Activated CD8-positive, alpha-beta memory T cell treated with anti-CD3 and anti-CD28 coated beads for 1 hour (primary cell): ENCODE measurements around the gene RDM1.

Experiments
- DNase-seq, 2 donors: peaks; one replicate each; pipeline ENCODE4 v3.0.0-alpha.2; 2020; ENCODE audit warnings: low read depth in 1 of 2; ENCODE audit errors: extremely low read depth in 1 of 2

Gene RDM1

DNA sequence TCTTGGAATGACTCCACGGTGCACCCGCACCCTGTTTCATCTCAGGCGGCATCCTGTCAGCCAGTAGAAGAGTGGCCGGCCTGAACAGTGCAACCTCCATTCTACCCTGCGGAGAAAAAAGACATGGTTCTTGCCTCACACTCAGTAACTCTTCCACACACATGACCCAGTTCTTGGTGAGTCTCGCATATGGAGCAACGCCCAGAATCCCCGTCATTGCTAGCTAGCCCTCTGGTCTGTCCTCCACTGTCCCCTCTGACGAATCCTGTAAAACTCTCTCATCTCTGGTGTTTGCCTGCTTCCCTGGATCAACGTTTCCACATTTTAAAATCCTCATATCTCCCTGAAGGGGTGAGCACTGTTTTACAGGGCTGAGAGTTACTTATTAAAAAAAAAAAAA, 4.2 kb upstream of the RDM1 start:
- DNase-seq, result no peak

DNA sequence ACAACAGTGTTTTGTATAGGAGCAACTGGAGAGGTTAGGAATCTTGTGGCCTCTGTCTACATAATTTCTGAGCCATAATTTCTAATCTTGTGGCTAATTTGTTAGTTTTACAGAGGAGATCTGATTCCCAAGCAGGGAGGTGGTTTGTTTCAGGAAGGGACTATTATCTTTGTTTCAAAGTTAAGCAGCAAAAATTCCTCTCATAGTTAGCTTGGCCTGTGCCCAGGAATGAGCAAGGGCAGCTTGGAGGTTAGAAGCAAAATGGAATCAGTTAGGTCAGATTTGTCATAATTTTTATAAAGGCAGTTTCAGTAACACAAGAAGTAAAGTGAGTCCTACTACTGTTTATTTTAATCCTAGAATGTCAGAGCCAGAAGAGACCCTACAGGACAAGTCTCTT, 2.0 kb upstream of the RDM1 start:
- no peak for DNase-seq

DNA sequence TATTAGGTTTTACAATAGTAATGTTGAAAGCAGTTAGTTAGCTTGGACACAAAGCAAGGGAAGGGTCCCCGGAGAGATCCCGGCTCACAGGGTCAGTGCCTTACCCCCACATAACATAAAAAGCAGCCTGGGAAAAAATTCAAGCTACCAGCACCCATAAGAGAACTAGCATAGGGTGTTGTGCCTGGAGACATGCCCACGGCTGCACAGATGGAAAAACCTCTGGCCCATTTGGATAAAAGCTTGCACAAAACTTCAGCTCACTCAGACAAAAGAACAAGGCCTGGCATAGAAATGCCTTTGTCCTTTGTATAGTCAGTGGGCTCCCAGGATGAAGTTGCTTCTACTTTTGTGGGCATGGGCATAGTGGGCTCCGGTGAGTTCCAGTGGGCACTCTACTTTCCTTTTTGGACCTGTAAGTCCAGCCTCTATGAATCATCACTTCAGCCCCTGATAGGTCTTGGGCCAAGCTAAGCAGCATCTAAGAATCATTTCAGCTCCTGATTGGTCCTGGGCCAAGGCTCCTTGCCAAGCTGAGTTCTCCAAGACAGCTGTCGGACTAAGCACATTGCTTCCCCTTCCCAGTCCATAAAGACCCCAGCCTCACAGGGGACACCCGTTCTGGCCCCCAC, 1.3 kb upstream of the RDM1 start:
- DNase-seq, result no peak

DNA sequence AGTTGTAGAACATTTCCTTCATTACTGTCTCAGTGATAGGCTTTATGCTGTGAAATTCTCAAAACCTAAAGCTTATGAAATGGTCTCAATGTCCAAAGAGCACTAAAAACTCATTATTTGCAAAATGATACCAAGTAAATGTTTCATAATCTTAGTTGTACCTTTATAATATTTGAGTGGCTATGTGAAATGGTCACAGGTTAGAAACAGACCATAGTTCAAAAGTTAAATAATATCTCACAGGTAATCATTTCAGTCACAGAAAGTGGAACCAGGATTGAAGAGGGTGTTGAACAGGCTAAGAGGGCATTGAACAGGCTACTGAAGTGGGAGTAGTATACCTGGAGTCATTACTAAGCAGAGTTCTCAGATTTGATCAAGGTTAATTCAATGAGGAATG, 2.9 kb downstream of the RDM1 start:
- DNase-seq, result no peak

DNA sequence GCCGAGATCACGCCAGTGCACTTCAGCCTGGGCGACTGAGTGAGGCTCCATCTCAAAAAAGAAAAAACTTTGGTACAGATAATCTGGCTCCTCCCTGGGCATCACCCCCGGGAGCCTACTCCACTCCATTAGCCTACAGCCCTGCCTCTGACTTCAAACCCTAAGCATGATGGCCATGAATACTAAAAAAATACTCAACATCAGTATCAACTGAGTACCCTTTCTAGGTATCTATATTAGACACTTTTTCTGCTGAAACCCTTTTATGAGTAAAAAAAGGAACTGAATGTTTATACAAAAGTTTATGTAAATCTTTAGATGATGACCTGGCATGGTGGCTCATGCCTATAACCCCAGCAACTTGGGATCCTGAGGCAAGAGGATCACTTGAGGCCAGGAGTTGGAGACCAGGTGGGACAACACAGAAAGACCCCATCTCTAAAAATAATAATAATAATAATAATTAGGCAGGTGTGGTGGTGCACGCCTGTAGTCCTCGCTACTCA, 6.9 kb downstream of the RDM1 start:
- no peak for DNase-seq

DNA sequence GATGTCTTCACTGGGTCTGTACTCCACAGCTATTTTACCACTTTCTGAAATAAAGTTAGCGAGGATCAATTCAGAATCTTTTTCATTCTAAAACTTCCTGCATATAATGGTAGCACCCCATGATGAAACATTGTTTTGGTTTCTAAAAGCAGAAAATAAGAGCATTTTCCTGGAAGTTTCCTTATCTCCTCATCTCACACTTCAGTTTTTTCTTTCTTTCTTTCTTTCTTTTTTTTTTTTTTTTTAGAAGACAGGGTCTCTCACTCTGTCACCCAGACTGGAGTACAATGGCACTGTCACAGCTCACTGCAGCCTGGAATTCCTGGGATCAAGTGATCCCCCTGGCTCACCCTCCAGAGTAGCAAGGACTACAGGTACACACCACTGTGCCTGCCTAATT, 10.3 kb downstream of the RDM1 start:
- DNase-seq, result no peak

DNA sequence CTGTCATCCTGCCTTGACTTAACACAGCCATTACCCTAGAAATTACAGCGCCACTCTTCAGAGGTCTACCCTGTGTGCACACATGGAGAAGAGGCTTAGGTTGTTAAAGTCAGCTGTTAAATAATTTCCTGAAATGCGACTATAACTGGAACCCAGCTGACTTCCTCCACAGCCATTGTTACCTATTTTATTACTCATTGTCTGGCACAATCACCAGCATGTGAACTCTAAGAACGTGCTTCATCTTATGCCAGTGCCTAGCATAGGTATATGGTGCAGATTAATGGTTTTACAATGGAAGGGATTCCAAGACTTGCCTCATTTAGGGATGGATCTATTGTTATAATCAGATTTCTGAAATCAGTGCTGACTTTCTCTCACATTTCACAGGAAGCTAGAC, 11.9 kb downstream of the RDM1 start:
- no peak for DNase-seq

DNA sequence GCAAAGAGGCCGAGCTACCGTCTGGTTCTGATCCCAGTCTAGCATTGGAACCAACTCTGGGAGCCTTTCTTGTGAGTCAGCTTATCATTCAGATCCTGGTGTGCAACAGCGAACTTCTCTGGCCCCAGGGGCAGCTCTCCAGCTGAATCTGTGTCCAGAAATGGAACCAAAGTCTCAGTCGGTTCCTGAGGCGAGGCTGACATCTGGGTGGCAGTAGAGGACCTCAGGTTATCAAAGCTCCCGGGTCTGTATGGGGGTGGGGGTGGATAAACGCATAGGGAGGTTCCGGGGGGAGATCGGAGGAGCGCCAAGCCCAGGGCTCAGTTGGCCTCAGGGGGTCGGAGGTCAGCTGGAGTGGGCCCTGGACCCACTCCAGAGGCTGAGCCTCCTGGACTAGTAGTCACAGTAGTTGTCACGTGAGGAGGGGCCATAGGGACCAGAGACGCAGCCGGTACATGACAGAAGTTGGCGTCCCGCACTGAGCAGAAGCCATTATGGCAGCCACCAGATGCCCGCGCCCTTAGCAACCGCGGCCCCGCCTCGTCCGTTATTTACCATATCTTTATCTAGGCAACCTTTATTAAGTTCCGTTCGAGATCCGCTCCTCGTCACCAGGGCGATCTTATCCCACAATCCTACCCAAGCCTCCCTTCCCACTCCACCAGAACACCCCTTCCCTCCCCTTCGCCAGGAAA, 12.9 kb downstream of the RDM1 start:
- no peak for DNase-seq

DNA sequence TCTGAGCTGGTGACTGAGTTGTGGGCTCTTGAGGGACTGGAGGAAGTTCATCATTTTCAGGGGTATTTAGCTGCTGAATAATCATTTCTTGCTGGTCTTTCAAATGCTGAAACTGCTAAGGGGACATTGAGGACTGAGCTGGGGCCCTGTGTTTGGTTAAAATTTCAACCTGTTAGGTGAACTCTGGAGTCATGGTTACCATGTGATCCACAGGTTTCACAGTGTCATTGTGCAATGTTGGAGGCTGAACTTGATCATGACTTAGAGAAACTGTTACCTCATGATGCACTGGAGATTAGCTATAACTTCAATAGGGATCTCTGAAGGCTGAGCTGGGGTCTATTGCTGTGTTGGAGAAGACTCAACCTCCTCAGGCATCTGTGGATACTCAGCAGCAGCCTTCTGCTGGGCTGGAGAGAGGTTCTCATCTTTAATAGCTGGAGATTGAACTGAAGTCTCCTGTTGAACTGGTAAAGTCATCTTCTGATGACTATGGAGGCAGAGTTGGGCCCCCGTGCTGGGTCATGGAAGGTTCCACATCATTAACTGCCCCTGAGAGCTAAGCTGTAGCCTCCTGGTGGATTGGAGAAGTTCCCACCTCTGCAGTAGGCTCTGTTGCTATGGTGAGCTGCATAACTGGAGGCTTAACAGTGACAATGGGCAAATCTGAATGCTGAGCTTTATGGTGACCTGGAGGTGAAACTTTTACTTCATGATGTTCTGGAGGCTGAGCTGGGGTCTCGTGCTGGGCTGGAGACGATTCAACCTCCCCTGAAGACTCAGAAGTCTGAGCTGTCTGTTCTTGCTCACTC, 15.2 kb downstream of the RDM1 start:
- no peak for DNase-seq

DNA sequence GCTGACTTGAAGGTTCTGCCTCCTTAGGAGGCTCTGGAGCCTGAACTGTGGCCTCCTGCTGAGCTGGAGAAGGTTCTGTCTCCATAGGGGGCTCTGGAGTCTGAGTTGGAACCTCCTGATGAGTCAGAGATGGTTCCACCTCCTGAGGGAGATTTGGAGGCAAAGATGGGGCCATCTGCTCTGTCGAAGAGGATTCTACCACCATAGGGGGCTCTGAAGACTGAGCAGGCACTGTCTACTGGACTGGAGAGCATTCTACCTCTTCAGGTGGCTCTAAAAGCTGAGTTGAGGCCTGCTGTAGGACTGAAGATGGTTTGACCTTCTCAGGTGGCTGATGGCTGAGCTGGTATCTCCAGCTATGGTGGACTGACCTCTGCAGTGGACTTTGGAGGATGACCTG, 16.2 kb downstream of the RDM1 start:
- DNase-seq, result no peak

DNA sequence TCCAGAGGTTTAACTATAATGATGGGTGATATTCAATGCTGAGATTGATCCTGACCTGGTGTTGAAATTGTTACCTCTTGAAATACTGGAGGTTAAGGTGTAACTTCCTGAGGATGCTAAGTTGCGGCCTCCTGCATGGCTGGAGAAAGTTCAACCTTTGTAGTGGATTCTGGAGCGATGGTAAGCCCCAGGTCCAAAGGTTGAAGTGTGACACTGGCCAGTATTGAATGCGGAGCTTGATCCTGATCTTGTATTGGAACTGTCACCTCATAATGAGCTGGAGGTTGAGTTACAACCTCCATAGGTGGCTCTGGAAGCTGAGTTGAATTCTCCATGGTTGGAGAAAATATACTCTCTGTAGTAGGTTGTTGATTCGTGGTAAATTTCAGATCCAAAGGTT, 17.0 kb downstream of the RDM1 start:
- DNase-seq, result no peak

DNA sequence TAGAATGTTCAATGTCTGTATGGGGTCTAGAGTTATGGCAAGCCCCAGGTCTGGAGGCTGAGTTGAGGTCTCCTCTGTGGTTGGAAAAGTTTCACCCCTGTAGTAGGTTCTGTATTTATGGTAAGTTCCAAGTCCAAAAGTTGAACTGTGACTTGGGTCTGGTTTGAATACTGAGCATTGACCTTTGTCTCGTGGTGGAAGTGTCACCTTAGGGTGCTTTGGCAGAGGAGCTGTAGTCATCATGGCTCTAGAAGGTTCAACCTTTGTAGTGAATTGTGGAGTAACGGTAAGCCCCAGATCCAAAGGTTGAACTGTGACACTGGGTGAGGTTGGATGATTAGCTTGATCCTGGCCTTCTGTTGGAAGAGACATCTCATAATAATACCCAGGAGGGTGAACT, 17.6 kb downstream of the RDM1 start:
- DNase-seq, result no peak

DNA sequence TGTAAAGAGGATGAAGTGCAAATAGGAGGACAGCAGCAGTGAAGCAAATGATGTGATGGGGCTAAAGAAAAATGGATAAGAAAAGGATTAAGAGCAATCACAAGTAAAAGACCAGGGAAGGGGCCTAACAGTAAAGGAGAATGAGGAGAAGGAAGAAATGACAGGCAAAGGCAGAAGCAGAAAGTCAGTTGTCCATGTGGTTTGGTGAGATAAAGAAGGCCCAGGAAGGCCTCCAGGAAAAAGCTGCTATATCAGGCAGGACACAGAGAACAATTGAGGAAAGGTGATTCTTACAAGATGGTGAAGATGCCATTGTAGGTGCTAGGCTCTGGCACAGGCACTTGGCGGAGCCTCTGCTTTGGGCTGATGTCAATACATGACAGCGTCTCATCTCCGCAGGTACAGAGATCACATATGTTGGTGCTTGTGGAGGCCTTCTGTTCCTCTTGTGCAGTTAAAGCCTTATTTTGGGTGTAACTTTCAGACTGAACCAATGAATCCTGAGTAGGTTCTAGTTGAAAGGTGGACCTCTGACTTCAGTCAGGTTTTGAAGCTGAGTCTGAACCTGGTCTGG, 18.1 kb downstream of the RDM1 start:
- no peak for DNase-seq

DNA sequence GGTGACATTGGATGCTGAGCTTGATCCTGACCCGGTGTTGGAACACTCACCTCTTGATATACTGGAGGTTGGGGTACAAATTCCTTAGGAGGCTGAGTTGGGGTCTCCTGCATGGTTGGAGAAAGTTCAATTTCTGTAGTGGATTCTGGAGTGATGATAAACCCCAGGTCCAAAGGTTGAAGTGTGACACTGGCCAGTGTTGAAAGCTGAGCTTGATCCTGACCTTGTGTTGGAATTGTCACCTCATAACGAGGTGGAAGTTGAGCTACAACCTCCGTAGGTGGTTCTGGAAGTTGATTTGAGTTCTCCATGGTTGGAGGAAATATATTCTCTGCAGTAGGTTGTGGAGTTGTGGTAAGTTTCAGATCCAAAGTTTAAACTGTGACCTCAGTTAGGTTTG, 21.2 kb downstream of the RDM1 start:
- DNase-seq, result no peak

DNA sequence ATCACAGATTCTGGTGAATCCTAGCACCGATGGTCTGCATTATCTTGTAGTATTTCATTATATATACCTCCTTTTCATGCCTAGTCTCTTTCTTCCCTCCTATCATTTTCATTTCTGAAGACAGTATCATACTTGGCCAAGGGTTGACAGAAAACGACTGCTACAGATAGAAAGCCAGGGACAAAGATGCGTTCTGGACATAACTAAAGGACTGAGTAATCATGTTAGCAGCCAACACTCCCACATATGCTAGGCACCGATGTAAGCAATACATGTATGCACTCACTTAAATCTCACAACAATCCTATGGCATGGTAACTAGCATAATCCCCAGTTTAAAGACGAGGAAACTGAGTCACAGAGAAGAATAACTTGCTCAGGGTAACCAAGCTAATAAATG, 22.9 kb downstream of the RDM1 start:
- DNase-seq, result no peak

DNA sequence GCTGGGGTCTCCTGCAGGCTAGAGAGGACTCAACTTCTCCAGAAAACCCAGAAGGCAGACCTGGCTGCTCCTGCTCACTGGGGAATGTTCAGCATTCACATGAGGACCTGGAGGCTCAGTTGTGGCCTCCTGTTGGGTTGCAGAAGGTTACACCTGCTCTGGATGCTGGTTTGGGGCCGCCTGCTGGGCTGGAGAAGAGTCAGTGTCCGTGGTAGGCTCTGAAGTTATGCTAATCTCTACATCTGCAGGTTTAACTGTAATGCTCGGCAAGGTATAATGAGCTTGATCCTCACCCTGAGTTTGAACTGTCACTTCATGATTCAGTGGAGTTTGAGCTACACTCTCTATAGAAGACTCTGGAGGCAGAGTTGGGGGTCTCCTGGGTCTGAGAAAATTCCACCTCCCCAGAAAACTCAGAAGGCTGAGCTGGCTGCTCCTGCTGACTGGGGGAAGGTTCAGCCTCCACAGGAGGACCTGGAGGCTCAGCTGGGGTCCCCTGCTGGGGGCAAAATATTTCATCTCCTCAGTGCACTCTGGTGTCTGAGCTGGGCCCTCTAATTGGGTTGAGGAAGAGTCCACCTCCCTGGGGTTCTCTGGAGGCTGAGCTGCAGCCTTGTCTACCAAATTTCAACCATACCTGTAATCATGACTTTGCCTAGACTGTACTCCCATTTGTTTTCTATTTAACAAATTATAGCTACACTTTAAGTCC, 23.5 kb downstream of the RDM1 start:
- no peak for DNase-seq

DNA sequence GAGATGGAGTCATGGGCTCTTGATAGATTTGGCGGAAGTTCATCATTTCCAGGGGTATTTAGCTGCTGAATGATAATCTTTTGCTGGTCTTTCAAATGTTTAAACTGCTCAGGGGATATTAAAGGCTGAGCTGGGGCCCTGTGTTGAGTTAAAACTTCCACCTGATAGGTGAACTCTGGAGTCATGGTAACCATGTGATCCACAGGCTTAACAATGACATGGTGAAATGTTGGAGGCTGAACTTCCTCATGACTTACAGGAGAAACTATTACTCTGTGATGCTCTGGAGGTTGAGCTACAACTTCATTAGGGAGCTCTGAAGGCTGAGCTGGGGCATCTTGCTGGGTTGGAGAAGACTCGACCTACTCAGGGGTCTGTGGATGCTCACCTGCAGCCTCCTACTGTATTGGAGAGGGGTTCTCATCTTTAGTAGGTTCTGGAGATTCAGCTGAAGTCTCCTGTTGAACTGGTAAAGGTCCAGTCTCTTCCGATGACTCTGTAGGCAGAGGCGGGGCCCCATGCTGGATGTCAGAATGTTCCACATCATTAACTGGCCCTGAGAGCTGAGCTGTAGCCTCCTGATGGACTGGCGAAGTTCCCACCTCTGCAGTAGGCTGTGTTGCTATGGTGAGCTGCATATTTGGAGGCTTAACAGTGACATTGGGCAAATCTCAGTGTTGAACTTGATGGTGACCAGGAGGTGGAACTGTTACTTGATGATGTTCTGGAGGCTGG, 24.2 kb downstream of the RDM1 start:
- DNase-seq, result no peak

DNA sequence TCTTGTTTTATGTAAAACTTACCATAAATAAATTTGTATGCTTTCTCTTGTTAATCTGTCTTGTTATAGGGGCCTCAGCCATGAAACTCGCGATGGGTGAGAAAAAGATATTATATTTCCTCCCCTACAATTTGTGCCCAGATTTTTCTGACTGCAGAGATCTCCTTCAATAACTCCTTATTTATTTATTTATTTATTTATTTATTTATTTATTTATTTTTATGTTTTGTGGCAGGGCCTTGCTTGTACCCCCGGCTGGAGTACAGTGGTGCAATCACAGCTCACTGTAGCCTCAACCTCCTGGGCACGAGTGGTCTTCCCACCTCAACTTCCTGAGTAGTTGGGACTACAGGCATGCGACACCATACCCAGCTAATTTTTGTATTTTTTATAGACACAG, 27.1 kb downstream of the RDM1 start:
- DNase-seq, result no peak

DNA sequence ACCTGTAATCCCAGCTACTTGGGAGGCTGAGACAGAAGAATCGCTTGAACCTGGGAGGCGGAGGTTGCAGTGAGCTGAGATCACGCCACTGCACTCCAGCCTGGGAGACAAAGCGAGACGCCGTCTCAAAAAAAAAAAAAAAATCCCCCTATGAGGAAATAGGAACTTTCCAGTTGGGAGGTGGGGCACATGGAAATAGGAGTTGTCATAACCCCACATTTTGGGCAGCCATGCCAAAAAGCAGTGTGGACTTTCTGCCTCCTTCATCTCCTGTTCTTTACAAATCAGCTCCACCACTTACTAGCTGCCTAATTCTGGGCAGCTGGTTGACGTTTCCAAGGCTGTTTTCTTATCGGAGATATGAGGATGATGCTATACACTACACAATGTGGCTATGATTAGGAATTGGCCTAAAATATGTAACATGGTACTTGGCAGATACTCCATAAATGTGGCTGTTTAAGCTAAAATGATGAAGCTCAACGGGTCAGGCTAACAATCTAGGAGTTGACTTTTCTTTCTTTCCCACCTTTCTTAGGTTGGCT, 28.9 kb downstream of the RDM1 start:
- DNase-seq, result no peak
